Embryonic facial prominence (tissue), 1 donor: ENCODE results near the gene DOHH.
"Not testable (repeated sequence)": the region's sequence is repeated elsewhere in the genome, so short reads cannot be mapped to it uniquely, and the experiment has no call there.

ENCODE experiments used
- DNase-seq: peaks from one replicate; pipeline ENCODE4 v3.0.0-alpha.2; 2016; ENCODE audit errors: extremely low spot score

Gene DOHH

GRCh38 chr19:3534375-3535234, 34.1 kb upstream of the DOHH start:
- DNase-seq: no peak

- no peak for DNase-seq
Observed at GRCh38 chr19:3533563-3534216, 33.2 kb upstream of the DOHH start.

- no peak for DNase-seq
Observed at GRCh38 chr19:3533033-3533432, 32.6 kb upstream of the DOHH start.

GRCh38 chr19:3532154-3532786, 31.8 kb upstream of the DOHH start:
- DNase-seq: no peak

GRCh38 chr19:3531716-3532115, 31.2 kb upstream of the DOHH start:
- no peak for DNase-seq

- DNase-seq: no peak
Observed at GRCh38 chr19:3530389-3530788, 29.9 kb upstream of the DOHH start.

- not testable (repeated sequence) for DNase-seq
Observed at GRCh38 chr19:3529299-3529698, 28.8 kb upstream of the DOHH start.

GRCh38 chr19:3528539-3529211, 28.2 kb upstream of the DOHH start:
- no peak for DNase-seq

- DNase-seq: no peak
Observed at GRCh38 chr19:3528080-3528479, 27.6 kb upstream of the DOHH start.

GRCh38 chr19:3527238-3527910, 26.9 kb upstream of the DOHH start:
- DNase-seq: no peak

GRCh38 chr19:3526507-3527237, 26.2 kb upstream of the DOHH start:
- no peak for DNase-seq

GRCh38 chr19:3524904-3525451, 24.5 kb upstream of the DOHH start:
- DNase-seq: no peak

GRCh38 chr19:3524078-3524842, 23.8 kb upstream of the DOHH start:
- no peak for DNase-seq

- no peak for DNase-seq
Observed at GRCh38 chr19:3523361-3524077, 23.0 kb upstream of the DOHH start.

GRCh38 chr19:3522421-3523360, 22.2 kb upstream of the DOHH start:
- no peak for DNase-seq

- no peak for DNase-seq
Observed at GRCh38 chr19:3521104-3521445, 20.6 kb upstream of the DOHH start.

- DNase-seq: no peak
Observed at GRCh38 chr19:3520166-3521103, 20.0 kb upstream of the DOHH start.
